ENCODE data around the gene ZNF512B.

- TF ChIP-seq CTCF (IDR thresholded peaks at IDR 0.05) = no peak
- TF ChIP-seq POLR2A (IDR thresholded peaks at IDR 0.05) = no peak
Observed at GRCh38 chr20:63933646-63934045, 36.1 kb downstream of the ZNF512B start.
